ENCODE results near the gene ACTMAP.
"Not testable (repeated sequence)": the region's sequence is repeated elsewhere in the genome, so short reads cannot be mapped to it uniquely, and the experiment has no call there.

The ACTMAP gene

DNA sequence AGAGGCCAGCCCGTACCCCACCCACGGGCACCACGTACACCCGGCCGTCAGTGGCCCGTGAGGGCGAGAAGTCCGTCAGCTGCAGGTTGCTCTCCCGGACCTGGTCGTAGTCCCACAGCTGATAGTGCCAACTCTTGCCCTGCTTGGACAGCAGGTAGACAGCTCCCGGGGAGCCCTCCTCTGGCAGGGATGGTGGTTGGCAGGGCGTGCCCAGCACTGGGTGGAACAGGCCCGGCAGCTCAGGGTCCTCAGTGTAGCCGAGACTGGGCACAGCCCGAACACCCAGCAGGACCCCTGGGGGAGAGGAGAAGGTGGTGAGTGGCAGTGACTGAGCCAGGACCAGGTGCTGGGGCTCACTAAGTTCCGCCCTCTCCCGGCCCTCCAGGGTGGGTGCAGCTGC, 7.8 kb downstream of the ACTMAP start:
- DNase-seq: no peak

- DNase-seq: peak; percentile 30
Observed at GRCh38 chr19:40741527-40742390, 8.5 kb downstream of the ACTMAP start.

GRCh38 chr19:40740747-40741146, 9.5 kb downstream of the ACTMAP start:
- DNase-seq: no peak

DNA sequence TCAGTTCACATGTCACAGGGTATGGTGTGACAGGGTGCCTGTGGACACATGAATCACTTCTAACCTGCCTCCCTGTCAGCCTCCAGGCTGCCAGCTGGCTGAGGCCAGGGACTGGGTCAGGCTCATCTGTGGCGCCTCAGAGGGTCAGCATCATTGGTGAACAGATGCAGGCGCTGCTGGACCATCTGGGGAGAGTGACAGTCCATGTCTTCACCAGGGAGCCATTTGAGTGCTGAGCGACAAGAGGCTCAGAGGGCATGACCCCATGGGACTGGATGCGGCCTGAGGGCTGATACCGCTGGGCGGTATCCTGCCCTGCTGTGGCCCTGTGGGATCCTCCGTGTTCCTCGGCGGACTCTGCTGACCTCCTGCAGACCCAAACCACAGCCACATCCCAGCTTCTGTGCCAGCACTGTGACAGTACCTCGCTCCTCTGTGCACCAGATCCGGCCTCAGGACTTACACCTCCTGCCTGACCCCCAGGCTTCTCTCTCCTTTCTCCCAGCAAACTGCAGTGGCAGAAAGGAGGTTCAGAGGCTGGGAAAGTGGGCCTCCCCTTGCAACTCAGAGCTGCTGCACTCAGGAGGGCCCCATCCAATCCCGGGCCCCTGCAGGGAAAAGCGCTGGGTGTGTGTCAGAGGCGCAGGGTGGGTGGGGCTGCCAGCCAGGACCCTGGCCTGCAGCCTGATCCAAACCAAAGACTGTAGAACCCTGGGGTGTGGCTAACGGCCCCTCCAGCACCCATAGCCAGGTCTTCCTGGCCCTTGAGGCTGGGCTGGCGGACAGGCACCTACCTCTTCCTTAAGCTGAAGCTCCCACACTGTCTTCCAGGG, 10.2 kb downstream of the ACTMAP start:
- DNase-seq: no peak

- no peak for DNase-seq
Observed at GRCh38 chr19:40739030-40739839, 11.0 kb downstream of the ACTMAP start.

GRCh38 chr19:40737102-40737644, 13.1 kb downstream of the ACTMAP start:
- no peak for DNase-seq

DNA sequence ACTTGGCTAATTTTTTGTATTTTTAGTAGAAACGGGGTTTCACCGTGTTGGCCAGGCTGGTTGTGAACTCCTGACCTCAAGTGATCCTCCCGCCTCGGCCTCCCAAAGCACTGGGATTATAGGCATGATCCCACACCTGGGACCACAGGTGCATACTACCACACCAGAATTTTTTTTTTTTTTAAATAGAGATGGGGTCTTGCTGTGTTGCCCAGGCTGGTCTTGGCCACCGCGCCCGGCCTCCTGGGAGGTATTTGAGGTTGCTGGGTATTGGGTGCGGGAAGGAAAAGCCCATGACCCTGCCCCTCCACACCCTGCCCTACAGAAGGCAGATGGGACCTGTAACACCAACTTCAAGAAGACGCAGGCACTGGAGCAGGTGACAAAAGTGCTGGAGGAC, 13.6 kb downstream of the ACTMAP start:
- DNase-seq: no peak

GRCh38 chr19:40735013-40735771, 15.1 kb downstream of the ACTMAP start:
- DNase-seq: no peak

DNA sequence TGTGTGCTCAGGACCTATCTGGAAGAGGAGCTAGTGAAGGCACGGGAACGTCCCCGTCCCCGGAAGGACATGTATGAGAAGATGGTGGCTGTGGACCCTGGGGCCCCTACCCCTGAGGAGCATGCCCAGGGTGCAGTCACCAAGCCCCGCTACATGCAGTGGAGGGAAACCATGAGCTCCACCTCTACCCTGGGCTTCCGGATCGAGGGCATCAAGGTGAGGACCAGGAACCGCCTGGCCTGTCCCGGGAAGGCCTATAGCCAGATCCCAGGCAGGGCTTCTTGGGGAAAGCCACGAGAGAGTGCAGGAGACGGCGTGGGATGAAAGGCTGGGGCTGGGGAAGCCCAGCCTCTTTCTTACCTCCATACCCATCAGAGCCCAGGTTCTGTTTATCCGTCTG, 17.1 kb downstream of the ACTMAP start:
- no peak for DNase-seq

GRCh38 chr19:40732304-40732703, 18.0 kb downstream of the ACTMAP start:
- not testable (repeated sequence) for DNase-seq

DNA sequence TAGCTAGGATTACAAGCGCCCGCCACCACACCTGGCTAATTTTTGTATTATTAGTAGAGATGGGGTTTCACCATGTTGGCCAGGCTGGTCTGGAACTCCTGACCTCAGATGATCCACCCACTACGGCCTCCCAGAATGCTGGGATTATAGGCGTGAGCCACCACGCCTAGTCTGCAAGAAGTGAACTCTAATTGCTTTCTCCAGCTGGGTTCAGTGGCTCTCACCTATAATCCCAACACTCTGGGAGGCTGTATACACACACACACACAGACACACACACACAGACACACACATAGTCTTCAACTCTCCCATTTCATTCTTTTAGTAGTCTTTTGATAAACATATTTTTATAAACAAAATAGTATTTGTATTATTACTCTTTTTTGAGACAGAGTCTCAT, 20.2 kb downstream of the ACTMAP start:
- DNase-seq: not testable (repeated sequence)

- no peak for DNase-seq
Observed at GRCh38 chr19:40726279-40726678, 24.0 kb downstream of the ACTMAP start.

DNA sequence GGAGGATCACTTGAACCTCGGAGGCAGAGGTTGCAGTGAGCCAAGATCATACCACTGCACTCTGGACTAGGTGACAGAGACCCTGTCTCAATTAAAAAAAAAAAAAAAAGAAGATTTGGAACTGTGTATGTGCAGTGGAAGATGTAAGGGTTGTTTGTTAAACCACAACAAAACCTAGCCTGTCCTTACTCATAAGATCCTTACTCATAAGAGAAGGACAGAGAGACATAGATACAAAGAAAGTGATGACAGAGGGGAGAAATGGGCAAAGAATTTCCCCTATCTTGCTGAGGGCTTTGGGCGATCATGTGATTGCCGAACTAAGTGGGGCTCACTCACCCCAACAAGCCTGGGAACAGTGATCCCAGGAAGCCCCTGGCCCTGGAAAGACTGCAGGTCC, 25.4 kb downstream of the ACTMAP start:
- DNase-seq: no peak

DNA sequence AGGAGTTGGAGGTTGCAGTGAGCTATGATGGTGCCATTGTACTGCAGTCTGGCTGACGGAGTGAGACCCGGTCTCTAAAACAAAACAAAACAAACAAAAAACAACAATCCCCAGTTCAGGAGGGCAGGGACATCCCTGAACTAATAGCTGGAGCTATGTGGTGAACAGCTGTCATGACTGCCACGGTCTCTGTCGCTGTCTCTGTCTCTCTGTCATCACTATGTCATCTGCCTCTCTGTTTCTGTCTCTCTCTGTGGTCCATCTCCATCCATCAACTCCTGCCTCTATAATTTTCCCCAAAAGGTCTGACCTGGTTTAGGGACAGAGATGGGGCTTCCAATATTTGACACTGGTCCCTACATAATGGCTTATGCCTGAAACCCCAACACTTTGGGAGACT, 26.0 kb downstream of the ACTMAP start:
- no peak for DNase-seq

- no peak for DNase-seq
Observed at GRCh38 chr19:40723661-40724254, 26.5 kb downstream of the ACTMAP start.

DNA sequence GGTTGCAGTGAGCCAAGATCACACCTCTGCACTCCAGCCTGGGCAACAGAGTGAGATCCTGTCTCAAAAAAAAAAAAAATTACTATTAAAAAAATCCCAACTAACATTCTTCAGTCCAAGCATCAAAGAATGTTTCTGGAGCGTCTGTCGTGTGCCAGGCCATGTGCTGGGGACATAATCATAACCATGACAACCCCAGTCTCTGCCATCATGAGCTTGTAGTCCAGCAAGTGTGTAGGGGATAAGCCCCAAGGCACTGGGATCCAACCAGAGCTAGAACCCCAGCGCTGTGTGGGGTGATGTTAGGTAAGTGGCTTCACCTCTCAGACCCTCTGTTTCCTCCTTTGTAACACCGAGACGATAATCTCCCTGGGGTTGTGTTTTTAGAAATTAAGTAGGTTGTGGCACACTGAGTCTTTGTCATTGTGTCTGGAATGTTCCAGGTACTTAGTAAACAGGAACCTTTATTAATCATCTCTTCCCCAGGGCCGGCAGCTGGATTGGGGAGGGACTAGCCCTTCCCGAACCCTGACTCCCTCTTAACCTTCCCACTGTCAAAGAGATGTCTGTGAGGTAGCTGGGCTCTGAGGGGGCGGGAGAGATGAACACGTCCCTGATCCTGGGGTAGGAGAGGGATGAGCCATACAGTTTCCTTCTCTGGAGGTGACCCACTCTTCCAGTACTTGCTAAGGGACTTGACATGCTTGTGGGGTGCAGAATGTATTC, 28.2 kb downstream of the ACTMAP start:
- DNase-seq: no peak

DNA sequence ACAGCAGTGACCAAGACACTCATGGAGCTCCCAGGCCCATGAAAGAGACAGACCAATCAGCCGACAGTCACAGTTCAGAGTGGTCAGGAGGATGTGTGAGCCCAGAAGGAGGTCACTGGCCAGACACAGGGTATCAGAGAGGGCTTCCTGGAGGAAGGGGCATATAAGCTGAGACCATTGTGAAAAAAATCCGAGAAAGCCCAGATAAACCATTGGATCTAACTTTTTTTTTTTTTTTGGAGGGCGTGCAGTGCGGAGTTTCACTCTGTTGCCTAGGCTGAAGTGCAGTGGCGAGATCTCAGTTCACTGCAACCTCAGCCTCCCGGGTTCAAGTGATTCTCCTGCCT, 29.2 kb downstream of the ACTMAP start:
- DNase-seq: no peak

GRCh38 chr19:40719414-40719894, 30.8 kb downstream of the ACTMAP start:
- no peak for DNase-seq

GRCh38 chr19:40718774-40719391, 31.4 kb downstream of the ACTMAP start:
- peak; percentile 51 for DNase-seq
